Right kidney (tissue), 1 donor: Measurements from ENCODE around the gene GSDME.

ENCODE experiments used
- DNase-seq: peaks from one replicate; pipeline ENCODE4 v3.0.0-alpha.2; 2016

The GSDME gene

DNA sequence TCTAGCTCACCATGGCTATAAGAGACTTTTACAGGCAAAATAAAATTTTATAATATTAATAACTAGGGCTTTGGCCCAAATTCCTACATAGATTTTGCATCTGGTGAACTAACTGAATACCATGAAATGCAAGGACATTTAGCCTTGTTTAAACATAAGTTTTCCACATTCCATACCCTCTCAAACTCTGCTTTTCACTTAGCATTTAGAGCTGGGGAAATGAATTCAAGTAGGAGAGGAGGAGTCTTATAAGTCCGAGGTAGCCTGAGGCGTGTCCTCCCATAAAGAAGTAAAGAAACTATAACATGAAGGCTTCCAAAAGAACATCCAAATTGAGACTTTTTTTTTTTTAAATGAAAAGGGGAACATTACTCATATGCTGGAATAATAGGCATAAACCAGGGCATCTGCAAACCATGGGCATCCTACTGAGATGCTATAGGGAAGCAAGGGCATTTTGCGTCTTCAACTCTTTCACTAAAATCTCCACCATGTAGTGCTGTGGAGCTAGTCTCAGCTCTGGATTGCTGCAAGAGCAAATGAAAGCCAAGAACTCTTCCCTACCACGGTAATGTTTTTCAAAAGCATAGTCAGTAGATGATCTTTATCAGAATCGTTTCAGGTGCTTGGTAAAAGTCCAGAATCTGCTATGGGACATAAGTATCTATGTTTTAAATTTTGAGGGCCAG is 104.9 kb downstream of the GSDME start:
- no peak for DNase-seq
